HepG2 (cell line): ENCODE results near the gene ADAMTS17. TPM values are rescaled to one million over a fixed set of nuclear protein-coding genes. Genes with fewer than 3 reads are reported as not detected.

Experiments
- ATAC-seq: fragments of 200-7000 bp; cut with Tn5 transposase; 3 replicates; pipeline ENCODE4 v1.9.1; 2020; ENCODE audit warnings: mild to moderate bottlenecking, moderate library complexity
- BruUV-seq: library from RNA; stranded (reverse); fragments of 400-500 nt; replicated peaks from 2 replicates; lab custom pipeline; 2021; lab: Mats Ljungman, UMichigan
- CTCF ChIA-PET: fragments of 300-600 bp; formaldehyde crosslinking; extraction: SDS; loops from one replicate; lab custom pipeline; 2021; ENCODE audit warnings: low total read pairs, inconsistent platforms, low intra/inter-chr PET ratio; lab: Yijun Ruan, JAX
- POLR2A ChIA-PET: fragments of 350-600 bp; sonication (Branson Sonifier 250); formaldehyde crosslinking; loops from one replicate; lab custom pipeline; 2020; ENCODE audit warnings: antibody characterized with exemption, inconsistent platforms; lab: Yijun Ruan, JAX
- DNase-seq: peaks from one replicate; pipeline ENCODE4 v3.0.0-alpha.2; 2015; ENCODE audit warnings: low spot score
- FAIRE-seq: peaks from 3 replicates; lab custom pipeline; 2011; peaks lifted over from hg19 to GRCh38; lab: Jason Lieb, UNC
- H2AFZ ChIP-seq: one replicate; pipeline ENCODE4 v1.6.1; 2011; ENCODE audit warnings: low read length, inconsistent platforms
- H3K27ac ChIP-seq: fragments of 300-600 bp; 3 replicates; pipeline ENCODE4 v1.8.0; 2011; ENCODE audit warnings: mixed run types, mild to moderate bottlenecking, mixed read lengths, low read length, inconsistent platforms; ENCODE audit not compliant: insufficient read depth; ENCODE audit errors: extremely low read length
- H3K27me3 ChIP-seq, 2 experiments: fragments of 200-600 bp in 1 of 2; 2 replicates in 1 of 2; 3 replicates in 1 of 2; pipeline versions ENCODE4 v1.6.0 to v1.8.0; 2011; ENCODE audit warnings: low read length in 2 of 2, mild to moderate bottlenecking in 2 of 2, moderate library complexity in 2 of 2, inconsistent platforms in 1 of 2; ENCODE audit not compliant: insufficient read depth in 2 of 2, control insufficient read depth in 1 of 2
- H3K36me3 ChIP-seq, 2 experiments: fragments of 200-600 bp in 1 of 2; replicated peaks in 1 of 2; 2 replicates in 1 of 2; 3 replicates in 1 of 2; pipeline versions ENCODE4 v1.5.1 to v1.8.0; 2011; ENCODE audit warnings: low read length in 2 of 2, inconsistent platforms in 1 of 2; ENCODE audit not compliant: insufficient read depth in 2 of 2, control insufficient read depth in 1 of 2
- H3K4me1 ChIP-seq: 2 replicates; pipeline ENCODE4 v1.5.1; 2012; ENCODE audit warnings: low read length, inconsistent platforms; ENCODE audit not compliant: insufficient read depth
- H3K4me2 ChIP-seq: 2 replicates; pipeline ENCODE4 v1.6.0; 2011; ENCODE audit warnings: low read depth, low read length, inconsistent platforms
- H3K4me3 ChIP-seq, 3 experiments: fragments of 200-600 bp in 1 of 3; sonication (generic), shearing (Covaris generic) in 1 of 3; replicated peaks in 1 of 3; 2 replicates each; pipeline ENCODE4 v1.5.1; 2011 to 2016; ENCODE audit warnings: low read length in 3 of 3, inconsistent platforms in 2 of 3, low read depth in 2 of 3, mild to moderate bottlenecking in 2 of 3, control low read depth in 1 of 3, mixed read lengths in 1 of 3; ENCODE audit not compliant: insufficient read depth in 1 of 3
- H3K79me2 ChIP-seq: one replicate; pipeline ENCODE4 v1.6.1; 2011; ENCODE audit warnings: low read length, inconsistent platforms; ENCODE audit not compliant: insufficient read depth
- H3K9ac ChIP-seq: 2 replicates; pipeline ENCODE4 v1.6.0; 2011; ENCODE audit warnings: mild to moderate bottlenecking, low read depth, low read length, inconsistent platforms; ENCODE audit not compliant: insufficient read depth
- H3K9me3 ChIP-seq: 2 replicates; pipeline ENCODE4 v1.5.1; 2012; ENCODE audit warnings: mild to moderate bottlenecking, low read length
- H4K20me1 ChIP-seq: 2 replicates; pipeline ENCODE4 v1.6.0; 2011; ENCODE audit warnings: inconsistent platforms, mild to moderate bottlenecking, low read length, moderate library complexity; ENCODE audit not compliant: insufficient read depth
- CBX2 ChIP-seq, 2 experiments: fragments of 200-600 bp in 1 of 2; sonication (generic); formaldehyde crosslinking in 1 of 2; IDR thresholded peaks; 2 replicates each; pipeline versions ENCODE4 v1.7.0 to v1.8.1; 2018 to 2022; ENCODE audit warnings: low read depth in 2 of 2, low read length in 1 of 2, mild to moderate bottlenecking in 1 of 2, missing genetic modification reagents in 1 of 2
- MTF1 ChIP-seq: sonication (generic); formaldehyde crosslinking; IDR thresholded peaks from 2 replicates; pipeline ENCODE4 v1.5.0; 2020; ENCODE audit warnings: missing genetic modification reagents
- RCOR2 ChIP-seq: IDR thresholded peaks from 2 replicates; pipeline ENCODE4 v1.6.1; 2016; ENCODE audit warnings: missing biosample characterization, missing genetic modification reagents
- SCMH1 ChIP-seq: sonication (generic); formaldehyde crosslinking; IDR thresholded peaks from 2 replicates; pipeline ENCODE4 v1.9.0; 2021; ENCODE audit warnings: missing genetic modification reagents, mild to moderate bottlenecking, borderline replicate concordance
- ZNF12 ChIP-seq: sonication (generic); formaldehyde crosslinking; IDR thresholded peaks from 2 replicates; pipeline ENCODE4 v1.5.0; 2020; ENCODE audit warnings: missing genetic modification reagents
- ZNF775 ChIP-seq: sonication (generic); formaldehyde crosslinking; IDR thresholded peaks from 2 replicates; pipeline ENCODE4 v1.4.0; 2020; ENCODE audit warnings: missing genetic modification reagents, mild to moderate bottlenecking, moderate library complexity, borderline replicate concordance
- ZNF839 ChIP-seq: sonication (generic); formaldehyde crosslinking; IDR thresholded peaks from 2 replicates; pipeline ENCODE4 v1.4.0; 2020; ENCODE audit warnings: missing genetic modification reagents, mild to moderate bottlenecking, borderline replicate concordance
- WGBS: methylation state at CpG from one replicate; pipeline ENCODE4 v1.1.6; 2017; ENCODE audit warnings: low lambda C conversion rate; 5-methylcytosine and 5-hydroxymethylcytosine counted together
- in situ Hi-C: cut with HindIII; loops from 2 replicates; pipeline ENCODE4 v1.10.0; 2017; ENCODE audit warnings: low pct_unique_long_range_greater_than_20kb; ENCODE audit not compliant: extremely low pct_ligation_motif_present
- intact Hi-C: fragments of 100-400 bp; cut with micrococcal nuclease; formaldehyde crosslinking; loops from one replicate; pipeline ENCODE4 v1.10.0; 2022; ENCODE audit not compliant: unreplicated experiment
- polyA plus RNA-seq, 8 experiments: library from polyadenylated mRNA; depleted of rRNA in 3 of 8; stranded (reverse) in 7 of 8; unstranded in 1 of 8; fragments of >200 nt; fragmentation: Illumina TruSeq in 4 of 8; extraction: Trizol in 4 of 8; gene quantifications; 2 replicates each; pipeline versions ENCODE4 v1.2.1 to v1.2.3, GENCODE V29; 2011 to 2016; ENCODE audit warnings: low read depth in 4 of 8, missing spikeins in 1 of 8, mixed read lengths in 1 of 8; ENCODE audit not compliant: insufficient read depth in 1 of 8
- total RNA-seq, 5 experiments: library from RNA; depleted of rRNA; stranded (reverse); fragments of >200 nt; fragmentation: Illumina TruSeq; extraction: Trizol; gene quantifications; 2 replicates each; pipeline ENCODE4 v1.2.3, GENCODE V29; 2016; ENCODE audit warnings: low read depth in 1 of 5
- TF ChIP-seq, protein P1 (sequence below): sonication (generic); formaldehyde crosslinking; IDR thresholded peaks from 2 replicates; pipeline ENCODE4 v1.5.1; 2020; ENCODE audit warnings: mild to moderate bottlenecking, missing genetic modification reagents
- TF ChIP-seq, protein P2 (sequence below): sonication (generic); formaldehyde crosslinking; IDR thresholded peaks from 2 replicates; pipeline ENCODE4 v1.4.0; 2020; ENCODE audit warnings: missing genetic modification reagents
- TF ChIP-seq, protein P3 (sequence below): IDR thresholded peaks from 2 replicates; pipeline ENCODE4 v1.6.1; 2016
- TF ChIP-seq, protein P4 (sequence below): sonication (generic); formaldehyde crosslinking; IDR thresholded peaks from 2 replicates; pipeline ENCODE4 v1.9.0; 2022; ENCODE audit warnings: missing genetic modification reagents, mild to moderate bottlenecking, borderline replicate concordance

ADAMTS17 gene
- total and polyA plus RNA-seq, 2 of the 13 experiments (the other 11 are each of a cell fraction or from before 2014, with no cell fraction given) = 0.02 to 0.04 TPM

DNA sequence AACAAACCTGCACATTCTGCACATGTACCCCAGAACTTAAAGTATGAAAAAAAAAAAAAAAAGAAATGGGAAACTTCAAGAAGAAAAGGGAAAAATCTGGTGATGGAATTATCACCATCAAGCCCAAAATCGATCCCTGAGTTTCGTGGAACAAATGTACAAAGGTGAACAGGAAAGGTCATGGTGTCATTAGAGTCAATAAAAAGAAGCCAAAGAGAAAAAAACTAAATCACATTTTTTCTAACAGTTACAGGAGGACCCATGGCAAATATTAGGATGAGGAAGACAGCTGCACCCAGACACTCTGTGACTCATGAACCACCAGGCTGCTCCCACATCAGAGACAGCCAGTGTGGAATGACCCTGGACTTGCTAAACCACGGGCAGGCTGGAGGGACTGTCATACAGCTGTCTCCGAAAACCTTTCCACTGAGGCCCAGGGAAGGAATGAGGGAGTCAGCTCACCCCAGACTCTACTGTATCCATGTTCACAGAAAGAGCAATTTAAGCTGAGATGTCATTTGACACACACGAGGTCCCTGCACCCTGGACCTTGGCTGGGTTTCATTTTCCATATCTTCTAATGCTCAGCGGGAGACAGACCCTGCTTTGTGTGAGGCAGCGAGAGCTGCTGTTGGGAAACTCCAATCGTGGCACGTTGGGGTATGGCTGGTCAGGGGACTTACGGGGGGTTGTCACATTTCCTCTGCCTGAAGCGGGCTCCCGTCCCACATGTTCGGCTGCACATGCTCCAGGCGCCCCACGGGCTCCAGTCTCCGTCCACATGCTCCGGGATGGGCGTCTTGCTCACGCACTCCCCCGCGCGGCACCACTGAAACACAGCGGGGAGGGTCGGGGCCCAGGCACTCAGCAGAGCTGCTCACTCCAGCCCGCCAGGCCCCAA, 210.2 kb downstream of the ADAMTS17 start:
- H2AFZ ChIP-seq = peak overlapping the region; percentile 60
- H3K4me1 ChIP-seq = peaks cover 14% of the 10 kb centered on the region
- peaks cover 1 to 4% of the 10 kb centered on the region in 2 experiments; a peak in 1 of 5 replicates for H3K27me3 ChIP-seq
- 5% methylated on average over 7 of the region's 25 CpGs for WGBS
- H3K4me2 ChIP-seq = peak overlapping the region; percentile 87
- POLR2A ChIA-PET = interaction anchor here (0.6 kb wide), 1 partner anchor 343 kb away, joined by 6 read pairs; no protein-coding TSS in a partner anchor
- CTCF ChIA-PET = interaction anchor here (1.3 to 2.0 kb wide), 2 partner anchors 203 to 339 kb away, joined by 7 read pairs; no protein-coding TSS in a partner anchor
- no peak overlapping the region for H3K27ac ChIP-seq
- H3K36me3 ChIP-seq = no peaks in the 10 kb centered on the region
- in situ Hi-C loops (loop anchor here (25.0 kb wide), 1 partner anchor 869 kb away; the partner anchor contains the start of gene LRRC28), intact Hi-C loops (loop anchor here (5.0 kb wide), 1 partner anchor 204 kb away; no protein-coding TSS in a partner anchor)
- FAIRE-seq (peak; percentile 36), DNase-seq (peak; percentile 61), ATAC-seq (peak; percentile 98)
- no peaks in the 10 kb centered on the region for H4K20me1 ChIP-seq
- H3K4me3 ChIP-seq = peak overlapping the region in 2 of 3 experiments; percentile 41 to 55; a peak in 4 of 6 replicates
- H3K9me3 ChIP-seq = no peaks in the 10 kb centered on the region
- H3K9ac ChIP-seq = no peak overlapping the region
- no peaks in the 10 kb centered on the region for H3K79me2 ChIP-seq
- BruUV-seq = no TSS peak
- TF ChIP-seq ZNF839 (CRISPR knock-in tag) (peak; percentile 93; the same call in 1 of the 2 replicates), SCMH1 (no peak), RCOR2 (CRISPR knock-in tag) (no peak), MTF1 (CRISPR knock-in tag) (peak; percentile 39; the same call in 1 of the 2 replicates), ZNF12 (CRISPR knock-in tag) (0 out of 2 replicates have a peak, but pooled peaks have one; percentile 19), ZNF775 (CRISPR knock-in tag) (no peak), CBX2 (IDR thresholded peaks at IDR 0.05; ENCODE audit: low read depth, low read length) (no peak), CBX2 (CRISPR knock-in tag; IDR thresholded peaks at IDR 0.05; ENCODE audit: low read depth) (no peak)
- TF ChIP-seq, protein P1, sequence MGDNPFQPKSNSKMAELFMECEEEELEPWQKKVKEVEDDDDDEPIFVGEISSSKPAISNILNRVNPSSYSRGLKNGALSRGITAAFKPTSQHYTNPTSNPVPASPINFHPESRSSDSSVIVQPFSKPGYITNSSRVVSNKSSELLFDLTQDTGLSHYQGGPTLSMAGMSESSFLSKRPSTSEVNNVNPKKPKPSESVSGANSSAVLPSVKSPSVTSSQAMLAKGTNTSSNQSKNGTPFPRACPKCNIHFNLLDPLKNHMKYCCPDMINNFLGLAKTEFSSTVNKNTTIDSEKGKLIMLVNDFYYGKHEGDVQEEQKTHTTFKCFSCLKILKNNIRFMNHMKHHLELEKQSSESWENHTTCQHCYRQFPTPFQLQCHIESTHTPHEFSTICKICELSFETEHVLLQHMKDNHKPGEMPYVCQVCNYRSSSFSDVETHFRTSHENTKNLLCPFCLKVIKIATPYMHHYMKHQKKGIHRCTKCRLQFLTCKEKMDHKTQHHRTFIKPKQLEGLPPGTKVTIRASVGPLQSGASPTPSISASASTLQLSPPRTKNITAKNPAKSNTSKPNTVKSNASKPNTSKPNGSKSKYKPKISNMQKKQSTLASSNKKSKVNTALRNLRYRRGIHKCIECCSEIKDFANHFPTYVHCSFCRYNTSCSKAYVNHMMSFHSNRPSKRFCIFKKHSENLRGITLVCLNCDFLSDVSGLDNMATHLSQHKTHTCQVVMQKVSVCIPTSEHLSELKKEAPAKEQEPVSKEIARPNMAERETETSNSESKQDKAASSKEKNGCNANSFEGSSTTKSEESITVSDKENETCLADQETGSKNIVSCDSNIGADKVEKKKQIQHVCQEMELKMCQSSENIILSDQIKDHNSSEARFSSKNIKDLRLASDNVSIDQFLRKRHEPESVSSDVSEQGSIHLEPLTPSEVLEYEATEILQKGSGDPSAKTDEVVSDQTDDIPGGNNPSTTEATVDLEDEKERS = peak; percentile 89
- TF ChIP-seq, protein P2, sequence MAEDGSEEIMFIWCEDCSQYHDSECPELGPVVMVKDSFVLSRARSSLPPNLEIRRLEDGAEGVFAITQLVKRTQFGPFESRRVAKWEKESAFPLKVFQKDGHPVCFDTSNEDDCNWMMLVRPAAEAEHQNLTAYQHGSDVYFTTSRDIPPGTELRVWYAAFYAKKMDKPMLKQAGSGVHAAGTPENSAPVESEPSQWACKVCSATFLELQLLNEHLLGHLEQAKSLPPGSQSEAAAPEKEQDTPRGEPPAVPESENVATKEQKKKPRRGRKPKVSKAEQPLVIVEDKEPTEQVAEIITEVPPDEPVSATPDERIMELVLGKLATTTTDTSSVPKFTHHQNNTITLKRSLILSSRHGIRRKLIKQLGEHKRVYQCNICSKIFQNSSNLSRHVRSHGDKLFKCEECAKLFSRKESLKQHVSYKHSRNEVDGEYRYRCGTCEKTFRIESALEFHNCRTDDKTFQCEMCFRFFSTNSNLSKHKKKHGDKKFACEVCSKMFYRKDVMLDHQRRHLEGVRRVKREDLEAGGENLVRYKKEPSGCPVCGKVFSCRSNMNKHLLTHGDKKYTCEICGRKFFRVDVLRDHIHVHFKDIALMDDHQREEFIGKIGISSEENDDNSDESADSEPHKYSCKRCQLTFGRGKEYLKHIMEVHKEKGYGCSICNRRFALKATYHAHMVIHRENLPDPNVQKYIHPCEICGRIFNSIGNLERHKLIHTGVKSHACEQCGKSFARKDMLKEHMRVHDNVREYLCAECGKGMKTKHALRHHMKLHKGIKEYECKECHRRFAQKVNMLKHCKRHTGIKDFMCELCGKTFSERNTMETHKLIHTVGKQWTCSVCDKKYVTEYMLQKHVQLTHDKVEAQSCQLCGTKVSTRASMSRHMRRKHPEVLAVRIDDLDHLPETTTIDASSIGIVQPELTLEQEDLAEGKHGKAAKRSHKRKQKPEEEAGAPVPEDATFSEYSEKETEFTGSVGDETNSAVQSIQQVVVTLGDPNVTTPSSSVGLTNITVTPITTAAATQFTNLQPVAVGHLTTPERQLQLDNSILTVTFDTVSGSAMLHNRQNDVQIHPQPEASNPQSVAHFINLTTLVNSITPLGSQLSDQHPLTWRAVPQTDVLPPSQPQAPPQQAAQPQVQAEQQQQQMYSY = peak; percentile 64; the same call in 1 of the 2 replicates
- TF ChIP-seq, protein P3, sequence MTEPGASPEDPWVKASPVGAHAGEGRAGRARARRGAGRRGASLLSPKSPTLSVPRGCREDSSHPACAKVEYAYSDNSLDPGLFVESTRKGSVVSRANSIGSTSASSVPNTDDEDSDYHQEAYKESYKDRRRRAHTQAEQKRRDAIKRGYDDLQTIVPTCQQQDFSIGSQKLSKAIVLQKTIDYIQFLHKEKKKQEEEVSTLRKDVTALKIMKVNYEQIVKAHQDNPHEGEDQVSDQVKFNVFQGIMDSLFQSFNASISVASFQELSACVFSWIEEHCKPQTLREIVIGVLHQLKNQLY (CRISPR knock-in tag) = no peak
- TF ChIP-seq, protein P4, sequence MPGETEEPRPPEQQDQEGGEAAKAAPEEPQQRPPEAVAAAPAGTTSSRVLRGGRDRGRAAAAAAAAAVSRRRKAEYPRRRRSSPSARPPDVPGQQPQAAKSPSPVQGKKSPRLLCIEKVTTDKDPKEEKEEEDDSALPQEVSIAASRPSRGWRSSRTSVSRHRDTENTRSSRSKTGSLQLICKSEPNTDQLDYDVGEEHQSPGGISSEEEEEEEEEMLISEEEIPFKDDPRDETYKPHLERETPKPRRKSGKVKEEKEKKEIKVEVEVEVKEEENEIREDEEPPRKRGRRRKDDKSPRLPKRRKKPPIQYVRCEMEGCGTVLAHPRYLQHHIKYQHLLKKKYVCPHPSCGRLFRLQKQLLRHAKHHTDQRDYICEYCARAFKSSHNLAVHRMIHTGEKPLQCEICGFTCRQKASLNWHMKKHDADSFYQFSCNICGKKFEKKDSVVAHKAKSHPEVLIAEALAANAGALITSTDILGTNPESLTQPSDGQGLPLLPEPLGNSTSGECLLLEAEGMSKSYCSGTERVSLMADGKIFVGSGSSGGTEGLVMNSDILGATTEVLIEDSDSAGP = peak; percentile 50; the same call in 1 of the 2 replicates
